T-helper 2 cell treated with Interferon-gamma antibody and Interleukin-4, amounts not matched to agents 5 μg/mL and 100 μg/mL, for 36 hours (primary cell): ENCODE data around the gene KLHL21.
"Not testable (repeated sequence)": the region's sequence is repeated elsewhere in the genome, so short reads cannot be mapped to it uniquely, and the experiment has no call there.

Experiments used
- DNase-seq: peaks from one replicate; pipeline ENCODE4 v3.0.0; 2021; ENCODE audit warnings: low spot score
- H3K27ac Mint-ChIP-seq: one replicate; pipeline ENCODE4 v1.8.0; 2021; ENCODE audit warnings: mild to moderate bottlenecking, mixed read lengths
- H3K27me3 Mint-ChIP-seq: one replicate; pipeline ENCODE4 v1.8.0; 2021; ENCODE audit warnings: low read depth, mixed read lengths
- H3K36me3 Mint-ChIP-seq: one replicate; pipeline ENCODE4 v1.8.0; 2021; ENCODE audit warnings: low read depth, mixed read lengths
- H3K4me1 Mint-ChIP-seq: one replicate; pipeline ENCODE4 v1.8.0; 2021; ENCODE audit warnings: low read depth, mixed read lengths
- H3K4me3 Mint-ChIP-seq: one replicate; pipeline ENCODE4 v1.8.0; 2022; ENCODE audit warnings: mild to moderate bottlenecking, moderate library complexity, mixed read lengths
- H3K9me3 Mint-ChIP-seq: one replicate; pipeline ENCODE4 v1.8.0; 2021; ENCODE audit warnings: mixed read lengths

Gene KLHL21

GRCh38 chr1:6578624-6579373 is 23.9 kb downstream of the KLHL21 start:
- no peaks in the 10 kb centered on the region for H3K27me3 Mint-ChIP-seq
- peak overlapping the region; percentile 99 for H3K27ac Mint-ChIP-seq
- no peaks in the 10 kb centered on the region for H3K9me3 Mint-ChIP-seq
- H3K4me1 Mint-ChIP-seq = peaks cover 26% of the 10 kb centered on the region
- no peak for DNase-seq
- H3K36me3 Mint-ChIP-seq = peaks cover 2% of the 10 kb centered on the region
- H3K4me3 Mint-ChIP-seq = peak overlapping the region; percentile 97

GRCh38 chr1:6577831-6578525 is 24.7 kb downstream of the KLHL21 start:
- Mint-ChIP-seq H3K4me1 (peaks cover 26% of the 10 kb centered on the region), H3K4me3 (no peak overlapping the region), H3K9me3 (no peaks in the 10 kb centered on the region), H3K36me3 (peaks cover 2% of the 10 kb centered on the region), H3K27ac (no peak overlapping the region), H3K27me3 (no peaks in the 10 kb centered on the region)
- no peak for DNase-seq

GRCh38 chr1:6574818-6575217 is 27.9 kb downstream of the KLHL21 start:
- Mint-ChIP-seq H3K27ac (no peak overlapping the region), H3K4me1 (peaks cover 10% of the 10 kb centered on the region), H3K36me3 (no peaks in the 10 kb centered on the region), H3K9me3 (no peaks in the 10 kb centered on the region), H3K4me3 (no peak overlapping the region), H3K27me3 (peaks cover 3% of the 10 kb centered on the region)
- no peak for DNase-seq

GRCh38 chr1:6574025-6574620 is 28.5 kb downstream of the KLHL21 start:
- Mint-ChIP-seq H3K4me3 (no peak overlapping the region), H3K9me3 (no peaks in the 10 kb centered on the region), H3K27ac (no peak overlapping the region), H3K27me3 (peaks cover 6% of the 10 kb centered on the region), H3K4me1 (peaks cover 6% of the 10 kb centered on the region), H3K36me3 (no peaks in the 10 kb centered on the region)
- DNase-seq = no peak

GRCh38 chr1:6572653-6573383 is 29.9 kb downstream of the KLHL21 start:
- peaks cover 6% of the 10 kb centered on the region for H3K4me1 Mint-ChIP-seq
- no peaks in the 10 kb centered on the region for H3K9me3 Mint-ChIP-seq
- H3K36me3 Mint-ChIP-seq = no peaks in the 10 kb centered on the region
- no peak for DNase-seq
- H3K4me3 Mint-ChIP-seq = no peak overlapping the region
- H3K27me3 Mint-ChIP-seq = peaks cover 10% of the 10 kb centered on the region
- H3K27ac Mint-ChIP-seq = no peak overlapping the region

- no peak overlapping the region for H3K4me3 Mint-ChIP-seq
- peaks cover 6% of the 10 kb centered on the region for H3K4me1 Mint-ChIP-seq
- no peak overlapping the region for H3K27ac Mint-ChIP-seq
- H3K27me3 Mint-ChIP-seq = peaks cover 10% of the 10 kb centered on the region
- H3K36me3 Mint-ChIP-seq = no peaks in the 10 kb centered on the region
- H3K9me3 Mint-ChIP-seq = no peaks in the 10 kb centered on the region
- DNase-seq = no peak
Measured at GRCh38 chr1:6570987-6571386, 31.7 kb downstream of the KLHL21 start.

- no peak for DNase-seq
- no peak overlapping the region for H3K27ac Mint-ChIP-seq
- no peaks in the 10 kb centered on the region for H3K36me3 Mint-ChIP-seq
- H3K9me3 Mint-ChIP-seq = no peaks in the 10 kb centered on the region
- H3K4me1 Mint-ChIP-seq = peaks cover 6% of the 10 kb centered on the region
- H3K4me3 Mint-ChIP-seq = no peak overlapping the region
- peaks cover 10% of the 10 kb centered on the region for H3K27me3 Mint-ChIP-seq
Measured at GRCh38 chr1:6570100-6570499, 32.6 kb downstream of the KLHL21 start.

- peaks cover 6% of the 10 kb centered on the region for H3K4me1 Mint-ChIP-seq
- no peak overlapping the region for H3K27ac Mint-ChIP-seq
- H3K27me3 Mint-ChIP-seq = peaks cover 10% of the 10 kb centered on the region
- no peak for DNase-seq
- H3K9me3 Mint-ChIP-seq = no peaks in the 10 kb centered on the region
- H3K36me3 Mint-ChIP-seq = no peaks in the 10 kb centered on the region
- no peak overlapping the region for H3K4me3 Mint-ChIP-seq
Measured at GRCh38 chr1:6569033-6569432, 33.6 kb downstream of the KLHL21 start.

- no peaks in the 10 kb centered on the region for H3K4me1 Mint-ChIP-seq
- H3K4me3 Mint-ChIP-seq = no peak overlapping the region
- no peaks in the 10 kb centered on the region for H3K9me3 Mint-ChIP-seq
- H3K27me3 Mint-ChIP-seq = no peaks in the 10 kb centered on the region
- H3K36me3 Mint-ChIP-seq = no peaks in the 10 kb centered on the region
- no peak for DNase-seq
- H3K27ac Mint-ChIP-seq = no peak overlapping the region
Measured at GRCh38 chr1:6560267-6560666, 42.4 kb downstream of the KLHL21 start.

GRCh38 chr1:6559161-6559560 is 43.5 kb downstream of the KLHL21 start:
- not testable (repeated sequence) for H3K4me1 Mint-ChIP-seq, H3K36me3 Mint-ChIP-seq, H3K9me3 Mint-ChIP-seq, DNase-seq, H3K4me3 Mint-ChIP-seq, H3K27ac Mint-ChIP-seq, H3K27me3 Mint-ChIP-seq

GRCh38 chr1:6557597-6557996 is 45.1 kb downstream of the KLHL21 start:
- Mint-ChIP-seq H3K9me3 (no peaks in the 10 kb centered on the region), H3K4me3 (no peak overlapping the region), H3K36me3 (peaks cover 2% of the 10 kb centered on the region)

GRCh38 chr1:6554907-6555778 is 47.5 kb downstream of the KLHL21 start, which contains the start of gene TAS1R1:
Gene TAS1R1, plus strand, starts transcription at chr1:6555307. Its CDS starts 67 bp downstream, at chr1:6555374.
- Mint-ChIP-seq H3K27ac (peak within 1 kb of the TSS; percentile 3), H3K4me3 (peak within 1 kb of the TSS; percentile 73), H3K36me3 (peaks cover 6% of the 10 kb centered on the region), H3K9me3 (no peaks in the 10 kb centered on the region), H3K27me3 (no peaks in the 10 kb centered on the region), H3K4me1 (peaks cover 11% of the 10 kb centered on the region)
- DNase-seq = no peak

More at GRCh38 chr1:6557597-6557996, 45.1 kb downstream of the KLHL21 start:
- H3K27ac Mint-ChIP-seq = no peak overlapping the region
- no peaks in the 10 kb centered on the region for H3K27me3 Mint-ChIP-seq
- peaks cover 6% of the 10 kb centered on the region for H3K4me1 Mint-ChIP-seq
- DNase-seq = no peak
